Breast epithelium (tissue), 4 donors: ENCODE results near the gene EOGT. TPM values are rescaled to one million over a fixed set of nuclear protein-coding genes. Genes with fewer than 3 reads are reported as not detected.

Experiments
- DNase-seq, 2 donors: peaks; one replicate each; pipeline ENCODE4 v3.0.0-alpha.2; 2019; ENCODE audit warnings: low spot score in 2 of 2
- H3K27ac ChIP-seq, 2 donors: fragments of 200-600 bp; sonication (generic) in 1 of 2; one replicate each; pipeline ENCODE4 v1.5.1; 2016 to 2019; ENCODE audit warnings: mild to moderate bottlenecking in 1 of 2
- H3K27me3 ChIP-seq, 2 donors: fragments of 200-600 bp; sonication (generic) in 1 of 2; one replicate each; pipeline versions ENCODE4 v1.5.1 to v1.6.0; 2017 to 2019; ENCODE audit warnings: control low read depth in 1 of 2, mild to moderate bottlenecking in 1 of 2
- H3K36me3 ChIP-seq: fragments of 200-600 bp; one replicate; pipeline ENCODE4 v1.5.1; 2019
- H3K4me1 ChIP-seq, 2 donors: fragments of 200-600 bp; sonication (generic); one replicate each; pipeline ENCODE4 v1.5.1; 2016 to 2019; ENCODE audit warnings: control low read depth in 1 of 2
- H3K4me3 ChIP-seq, 3 donors: fragments of 200-600 bp; sonication (generic); 1 replicate in 2 of 3; 2 replicates in 1 of 3; pipeline ENCODE4 v1.5.1; 2016 to 2019; ENCODE audit warnings: mild to moderate bottlenecking in 3 of 3, moderate library complexity in 2 of 3
- H3K9me3 ChIP-seq, 2 donors: fragments of 200-600 bp; sonication (generic) in 1 of 2; one replicate each; pipeline ENCODE4 v1.5.1; 2016 to 2019; ENCODE audit warnings: control low read depth in 1 of 2
- POLR2A ChIP-seq: fragments of 450-650 bp; IDR thresholded peaks from one replicate; pipeline ENCODE4 v1.6.1; 2016; ENCODE audit warnings: antibody characterized with exemption, mild to moderate bottlenecking, moderate library complexity
- POLR2AphosphoS5 ChIP-seq, 3 donors: sonication (generic); formaldehyde crosslinking; IDR thresholded peaks; one replicate each; pipeline ENCODE4 v1.6.1; 2017; ENCODE audit warnings: antibody characterized with exemption in 3 of 3
- intact Hi-C: fragments of 100-400 bp; cut with DNase I; formaldehyde crosslinking; loops from one replicate; pipeline ENCODE4 v1.15.1; 2023; ENCODE audit warnings: low total_unique reads
- total RNA-seq, 3 donors: library from RNA; depleted of rRNA; stranded (reverse); fragments of >200 nt; gene quantifications; one replicate each; pipeline ENCODE4 v1.1.0, GENCODE V29; 2016
- TF ChIP-seq, protein P1 (sequence below), 3 donors: fragments of 450-650 bp; IDR thresholded peaks; one replicate each; pipeline ENCODE4 v1.5.1; 2016 to 2017; ENCODE audit warnings: antibody characterized with exemption in 3 of 3, mild to moderate bottlenecking in 3 of 3, moderate library complexity in 3 of 3

Gene EOGT
- total RNA-seq, 3 donors from 2014 or later = 34.2 to 71.7 (median 58.0) TPM

DNA sequence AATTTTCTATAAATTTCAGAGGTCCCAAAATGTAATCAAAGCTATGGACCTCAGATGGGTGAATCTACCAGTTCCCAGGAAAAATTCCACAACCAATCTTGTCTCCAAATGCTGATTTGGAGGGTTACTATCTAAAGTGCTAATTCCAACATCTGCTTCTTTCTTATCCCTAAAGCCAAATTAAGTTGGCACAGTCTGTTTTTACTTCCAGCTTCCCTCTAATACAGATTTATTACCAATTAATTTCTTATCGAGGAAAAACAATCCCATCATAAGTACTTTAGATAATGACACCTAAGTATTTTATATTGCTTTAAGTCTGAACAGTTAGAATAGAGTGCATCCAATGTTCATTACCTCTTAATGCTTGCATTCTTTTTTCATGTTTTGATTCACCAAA, 68.3 kb downstream of the EOGT start:
- no peak overlapping the region for H3K27ac ChIP-seq

DNA sequence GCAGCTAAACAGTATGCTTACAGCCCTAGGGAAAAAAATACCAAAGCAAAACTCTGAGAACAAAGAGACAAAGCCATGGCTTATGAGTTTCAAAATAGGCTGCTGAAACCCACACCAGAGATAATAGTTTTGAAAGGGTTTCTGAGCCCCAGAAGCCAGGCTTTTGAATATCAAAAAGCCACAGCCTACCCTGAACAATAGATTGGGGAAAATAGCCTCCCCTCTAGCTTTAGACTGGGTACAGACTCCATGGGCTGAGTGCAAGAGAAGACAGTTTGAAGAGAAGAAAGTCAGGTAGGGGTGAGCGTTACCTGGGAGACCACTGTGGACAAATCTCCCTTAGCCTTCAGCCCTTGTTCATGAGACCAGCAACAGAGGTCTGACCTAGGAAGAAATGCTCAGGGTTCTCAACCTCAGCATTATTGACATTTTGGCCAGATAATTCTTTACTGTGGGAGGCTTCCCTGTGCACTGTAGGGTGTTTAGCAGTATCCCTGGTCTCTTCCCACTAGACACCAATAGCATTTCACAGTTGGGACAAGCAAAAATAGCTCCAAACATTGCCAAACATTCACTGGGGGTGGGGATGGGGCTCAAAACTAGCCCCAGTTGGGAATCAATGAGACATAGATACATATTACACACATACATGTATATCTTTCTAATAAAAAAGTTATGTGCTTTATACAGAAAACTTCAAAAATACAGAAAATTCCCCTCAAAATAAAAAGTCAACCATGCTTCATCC, 69.6 kb downstream of the EOGT start:
- TF ChIP-seq POLR2A (no peak), POLR2AphosphoS5 (IDR thresholded peaks at IDR 0.05) (no peak)
- TF ChIP-seq, protein P1, sequence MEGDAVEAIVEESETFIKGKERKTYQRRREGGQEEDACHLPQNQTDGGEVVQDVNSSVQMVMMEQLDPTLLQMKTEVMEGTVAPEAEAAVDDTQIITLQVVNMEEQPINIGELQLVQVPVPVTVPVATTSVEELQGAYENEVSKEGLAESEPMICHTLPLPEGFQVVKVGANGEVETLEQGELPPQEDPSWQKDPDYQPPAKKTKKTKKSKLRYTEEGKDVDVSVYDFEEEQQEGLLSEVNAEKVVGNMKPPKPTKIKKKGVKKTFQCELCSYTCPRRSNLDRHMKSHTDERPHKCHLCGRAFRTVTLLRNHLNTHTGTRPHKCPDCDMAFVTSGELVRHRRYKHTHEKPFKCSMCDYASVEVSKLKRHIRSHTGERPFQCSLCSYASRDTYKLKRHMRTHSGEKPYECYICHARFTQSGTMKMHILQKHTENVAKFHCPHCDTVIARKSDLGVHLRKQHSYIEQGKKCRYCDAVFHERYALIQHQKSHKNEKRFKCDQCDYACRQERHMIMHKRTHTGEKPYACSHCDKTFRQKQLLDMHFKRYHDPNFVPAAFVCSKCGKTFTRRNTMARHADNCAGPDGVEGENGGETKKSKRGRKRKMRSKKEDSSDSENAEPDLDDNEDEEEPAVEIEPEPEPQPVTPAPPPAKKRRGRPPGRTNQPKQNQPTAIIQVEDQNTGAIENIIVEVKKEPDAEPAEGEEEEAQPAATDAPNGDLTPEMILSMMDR (IDR thresholded peaks at IDR 0.05) = no peak
- no peak for DNase-seq
- Histone ChIP-seq H3K4me1 (no peaks in the 10 kb centered on the region), H3K9me3 (no peaks in the 10 kb centered on the region), H3K36me3 (no peaks in the 10 kb centered on the region), H3K4me3 (no peak overlapping the region), H3K27ac (no peak overlapping the region), H3K27me3 (peaks cover 0 to 3% of the 10 kb centered on the region in 2 donors)
- intact Hi-C loops = no loop called here

More for the DNA sequence above, 68.3 kb downstream of the EOGT start:
- no peaks in the 10 kb centered on the region for H3K4me1 ChIP-seq
- no peak for DNase-seq
- H3K27me3 ChIP-seq = peaks cover 0 to 3% of the 10 kb centered on the region in 2 donors
- intact Hi-C loops = no loop called here
- H3K4me3 ChIP-seq = no peak overlapping the region
- TF ChIP-seq, protein P1 (IDR thresholded peaks at IDR 0.05) = no peak
- TF ChIP-seq POLR2AphosphoS5 (IDR thresholded peaks at IDR 0.05) (no peak), POLR2A (no peak)
- no peaks in the 10 kb centered on the region for H3K36me3 ChIP-seq
- H3K9me3 ChIP-seq = no peaks in the 10 kb centered on the region

DNA sequence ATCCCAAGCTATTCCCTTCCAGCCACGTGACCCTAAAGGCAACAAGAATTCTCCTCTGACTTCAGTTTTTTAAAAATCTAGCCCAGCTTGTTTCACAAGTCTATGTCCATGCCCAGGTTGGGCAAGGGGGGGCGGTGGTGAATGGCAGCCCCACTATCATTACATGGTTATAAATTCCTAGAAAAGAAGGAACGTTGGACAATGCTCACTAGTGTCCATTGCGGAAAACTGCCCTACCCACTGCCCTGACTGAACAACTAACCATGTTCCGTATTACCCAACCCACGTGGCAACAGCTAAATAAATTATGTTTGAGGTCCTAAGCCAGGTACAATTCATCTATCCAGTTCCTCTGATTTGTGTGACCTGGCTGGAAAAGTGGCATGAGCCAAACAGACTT, 72.4 kb downstream of the EOGT start:
- H3K27ac ChIP-seq = no peak overlapping the region
- no peaks in the 10 kb centered on the region for H3K36me3 ChIP-seq
- DNase-seq = no peak
- intact Hi-C loops = no loop called here
- no peaks in the 10 kb centered on the region for H3K4me1 ChIP-seq
- no peak overlapping the region for H3K4me3 ChIP-seq
- peaks cover 0 to 3% of the 10 kb centered on the region in 2 donors for H3K27me3 ChIP-seq
- H3K9me3 ChIP-seq = no peaks in the 10 kb centered on the region
- TF ChIP-seq POLR2A (no peak), POLR2AphosphoS5 (IDR thresholded peaks at IDR 0.05) (no peak)
- TF ChIP-seq, protein P1 (IDR thresholded peaks at IDR 0.05) = no peak

DNA sequence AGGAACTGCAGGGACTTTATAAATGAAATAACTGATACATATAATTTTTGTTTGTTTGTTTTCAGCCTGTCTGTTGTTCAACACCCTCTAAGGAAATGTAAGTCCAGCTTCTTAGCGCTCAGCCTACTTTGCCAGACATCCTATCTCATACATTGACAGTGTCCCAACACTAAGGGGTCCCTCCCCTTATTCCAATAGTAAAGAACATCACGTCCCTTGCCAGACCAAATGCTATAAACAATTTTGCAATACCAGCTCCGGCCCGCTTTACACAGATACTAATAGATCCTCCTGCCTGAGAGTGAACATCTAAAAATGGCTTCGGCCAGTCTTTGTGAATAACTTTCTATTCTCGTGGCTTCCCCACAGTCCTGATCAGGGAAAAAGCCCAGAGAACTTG, 76.6 kb downstream of the EOGT start:
- TF ChIP-seq POLR2AphosphoS5 (IDR thresholded peaks at IDR 0.05) (no peak), POLR2A (no peak)
- TF ChIP-seq, protein P1 (IDR thresholded peaks at IDR 0.05) = no peak
- no peak for DNase-seq
- intact Hi-C loops = no loop called here
- peaks cover 0 to 33% of the 10 kb centered on the region in 2 donors for H3K27me3 ChIP-seq
- no peaks in the 10 kb centered on the region for H3K9me3 ChIP-seq
- peaks cover 0 to 4% of the 10 kb centered on the region in 2 donors for H3K4me1 ChIP-seq
- no peak overlapping the region for H3K4me3 ChIP-seq
- no peaks in the 10 kb centered on the region for H3K36me3 ChIP-seq
- no peak overlapping the region for H3K27ac ChIP-seq

DNA sequence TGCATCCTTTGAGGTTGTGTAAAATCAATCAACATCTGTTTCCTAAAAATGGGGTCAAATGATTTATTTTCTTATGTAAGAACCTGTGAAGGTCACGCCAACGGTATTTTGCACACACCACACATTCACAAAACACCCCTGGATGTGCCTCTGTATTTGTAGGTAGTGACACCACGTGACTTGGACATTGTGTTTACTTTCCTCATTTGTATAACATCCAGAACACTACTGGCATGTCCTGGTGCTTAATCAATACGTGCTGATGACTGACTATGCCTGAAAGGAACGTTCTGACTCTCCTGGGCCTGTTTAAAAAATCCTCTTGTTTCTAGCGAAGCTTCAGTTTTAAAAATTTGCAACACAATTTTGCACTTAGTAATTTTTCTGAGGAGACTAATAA, 77.7 kb downstream of the EOGT start:
- Histone ChIP-seq H3K9me3 (no peaks in the 10 kb centered on the region), H3K36me3 (no peaks in the 10 kb centered on the region), H3K27ac (no peak overlapping the region), H3K27me3 (peaks cover 0 to 43% of the 10 kb centered on the region in 2 donors), H3K4me3 (no peak overlapping the region), H3K4me1 (peaks cover 0 to 6% of the 10 kb centered on the region in 2 donors)
- intact Hi-C loops = no loop called here
- TF ChIP-seq POLR2A (no peak), POLR2AphosphoS5 (IDR thresholded peaks at IDR 0.05) (no peak)
- TF ChIP-seq, protein P1 (IDR thresholded peaks at IDR 0.05) = no peak
- DNase-seq = no peak
